Activated T-cell treated with anti-CD3 and anti-CD28 coated beads for 4 hours (primary cell): ENCODE data around the gene CST9.
"Not testable (repeated sequence)": the region's sequence is repeated elsewhere in the genome, so short reads cannot be mapped to it uniquely, and the experiment has no call there.

Experiments
- DNase-seq: peaks from one replicate; pipeline ENCODE4 v3.0.0-alpha.2; 2020

Gene CST9

GRCh38 chr20:23585808-23586734 is 19.6 kb downstream of the CST9 start:
- no peak for DNase-seq

DNA sequence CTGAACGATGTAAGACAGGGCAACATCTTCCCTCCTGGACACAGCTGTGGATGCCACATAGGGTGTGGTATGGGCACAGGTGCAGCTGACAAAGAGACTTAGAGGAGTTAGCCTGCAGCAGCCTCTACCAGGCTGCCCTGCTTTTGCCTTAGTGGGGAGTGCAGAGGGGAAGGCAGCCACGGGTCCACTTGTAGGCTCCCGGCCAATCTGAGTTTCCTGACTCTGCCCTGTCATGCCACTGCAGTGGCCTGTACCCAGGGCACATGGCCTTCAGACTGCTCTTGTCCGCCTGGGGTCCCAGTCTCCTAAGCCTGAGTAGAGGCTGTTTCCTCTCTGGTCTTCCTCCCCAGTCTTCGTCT is 20.3 kb downstream of the CST9 start:
- DNase-seq: no peak

DNA sequence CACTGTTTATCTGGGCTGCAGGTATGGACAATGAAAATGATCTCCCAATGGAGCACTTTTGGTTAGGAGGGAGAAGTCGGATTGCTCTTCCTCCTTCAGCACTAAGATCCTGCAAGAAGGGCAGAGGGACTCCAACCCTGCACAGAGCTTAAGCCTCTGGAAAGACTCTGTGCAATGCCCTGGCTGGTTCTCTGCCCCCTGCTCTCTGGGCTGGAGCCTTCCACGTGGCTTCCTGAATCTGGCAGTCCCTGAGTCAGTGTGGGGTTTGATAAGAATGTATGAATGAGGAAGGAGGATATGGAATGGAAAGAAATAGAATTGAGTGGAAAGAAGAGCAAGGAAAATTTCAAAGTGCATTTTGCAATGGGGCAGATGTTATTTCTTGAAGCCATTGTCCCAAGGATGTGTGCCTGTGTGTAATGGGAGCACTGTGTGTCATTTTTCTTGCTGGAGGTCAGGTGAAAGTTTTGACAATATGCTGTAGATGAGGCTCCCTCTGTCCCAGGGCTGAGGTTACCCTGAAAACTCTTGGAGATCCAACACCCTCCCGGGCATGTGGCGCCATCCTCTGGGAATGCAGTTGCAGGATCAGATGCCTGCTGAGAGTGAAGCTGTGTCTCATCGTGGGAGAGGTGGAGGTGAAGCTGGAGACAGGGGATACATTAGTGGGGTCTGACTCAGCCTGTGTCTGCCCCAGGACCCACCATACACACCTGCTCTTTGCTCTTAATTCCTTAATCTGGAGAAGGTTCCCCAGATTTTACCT is 21.1 kb downstream of the CST9 start:
- DNase-seq: no peak

DNA sequence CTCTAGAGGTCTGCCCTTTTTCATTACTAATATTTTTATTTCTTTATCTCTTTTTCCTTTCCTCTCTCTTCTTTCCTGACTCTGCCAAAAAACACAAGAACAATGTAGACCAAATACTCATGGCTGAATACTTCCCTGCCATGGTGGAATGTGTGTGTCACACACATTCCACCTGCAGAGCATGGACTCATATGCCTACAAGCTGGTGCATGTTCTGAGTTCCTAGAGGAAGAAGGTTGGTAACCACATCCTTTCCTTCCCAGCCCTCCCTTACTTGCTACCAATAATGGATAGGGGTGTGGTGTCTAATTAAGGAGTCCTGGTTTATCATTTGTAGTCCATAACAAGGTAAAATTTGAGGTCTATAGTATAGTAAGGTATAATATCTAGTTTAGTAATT is 22.2 kb downstream of the CST9 start:
- DNase-seq: no peak

- no peak for DNase-seq
Observed at GRCh38 chr20:23582293-23582692, 23.4 kb downstream of the CST9 start.

DNA sequence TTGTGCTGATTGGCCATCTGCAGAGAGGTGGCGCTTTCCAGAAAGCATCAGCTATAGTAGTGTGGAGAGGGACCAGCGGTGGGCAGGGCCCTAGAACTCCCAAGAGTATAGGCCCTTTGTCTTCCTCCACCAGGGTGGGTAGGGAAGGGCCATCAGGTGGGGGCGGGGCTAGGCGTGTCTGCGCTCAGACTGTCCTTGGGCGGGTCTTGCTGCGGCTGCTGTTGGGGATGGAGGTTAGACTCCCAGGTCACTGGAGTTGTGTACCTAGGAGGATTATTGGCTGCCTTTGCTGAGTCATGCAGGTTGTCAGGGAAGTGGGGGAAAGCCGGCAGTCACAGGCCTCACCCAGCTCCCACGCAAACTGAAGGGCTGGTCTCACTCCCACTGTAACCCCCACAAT is 23.9 kb downstream of the CST9 start:
- DNase-seq: not testable (repeated sequence)

DNA sequence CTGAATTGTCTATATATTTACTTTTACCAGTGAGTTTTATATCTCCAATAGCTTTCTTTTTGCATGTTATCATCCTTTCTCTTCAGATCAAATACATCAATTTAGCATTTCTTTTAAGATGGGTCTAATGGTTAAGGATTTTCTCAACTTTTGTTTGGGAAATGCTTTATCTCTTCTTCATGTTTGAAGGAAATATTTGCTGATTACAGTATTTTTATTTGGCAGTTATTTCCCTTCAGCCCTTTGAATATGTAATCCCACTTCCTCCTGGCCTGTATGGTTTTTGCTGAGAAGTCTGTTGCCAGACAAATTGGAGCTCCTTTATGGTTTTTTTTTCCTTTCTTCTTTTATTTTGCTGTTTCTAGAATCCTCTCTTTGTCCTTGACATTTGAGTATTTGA is 30.7 kb downstream of the CST9 start:
- DNase-seq: no peak

DNA sequence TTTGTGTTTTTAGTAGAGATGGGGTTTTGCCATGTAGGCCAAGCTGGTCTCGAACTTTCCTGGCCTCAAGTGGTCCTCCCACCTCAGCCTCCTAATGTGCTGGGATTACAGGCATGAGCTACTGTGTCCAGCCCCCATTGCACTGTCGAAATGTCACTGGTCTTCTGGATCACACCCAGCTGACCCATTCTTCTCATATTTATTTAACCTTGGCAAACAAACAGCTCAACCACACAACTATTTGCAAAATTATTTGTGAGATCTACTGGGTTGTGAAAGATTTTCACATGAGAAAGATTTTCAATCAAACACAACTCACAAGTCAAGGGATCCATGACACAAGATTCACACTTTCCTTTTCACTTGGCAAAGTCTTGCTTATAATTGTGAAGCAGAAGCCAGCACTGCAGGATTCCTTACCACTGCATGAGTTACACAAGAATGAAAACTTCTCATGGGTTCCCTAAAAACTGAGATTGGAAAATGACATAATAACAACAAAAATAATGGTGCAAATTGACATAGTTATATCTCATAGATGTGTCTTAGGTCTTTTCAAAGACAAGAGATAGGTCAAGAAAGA is 35.4 kb downstream of the CST9 start:
- no peak for DNase-seq

- DNase-seq: no peak
Observed at GRCh38 chr20:23569570-23569969, 36.1 kb downstream of the CST9 start.

- DNase-seq: no peak
Observed at GRCh38 chr20:23568971-23569330, 36.8 kb downstream of the CST9 start.

DNA sequence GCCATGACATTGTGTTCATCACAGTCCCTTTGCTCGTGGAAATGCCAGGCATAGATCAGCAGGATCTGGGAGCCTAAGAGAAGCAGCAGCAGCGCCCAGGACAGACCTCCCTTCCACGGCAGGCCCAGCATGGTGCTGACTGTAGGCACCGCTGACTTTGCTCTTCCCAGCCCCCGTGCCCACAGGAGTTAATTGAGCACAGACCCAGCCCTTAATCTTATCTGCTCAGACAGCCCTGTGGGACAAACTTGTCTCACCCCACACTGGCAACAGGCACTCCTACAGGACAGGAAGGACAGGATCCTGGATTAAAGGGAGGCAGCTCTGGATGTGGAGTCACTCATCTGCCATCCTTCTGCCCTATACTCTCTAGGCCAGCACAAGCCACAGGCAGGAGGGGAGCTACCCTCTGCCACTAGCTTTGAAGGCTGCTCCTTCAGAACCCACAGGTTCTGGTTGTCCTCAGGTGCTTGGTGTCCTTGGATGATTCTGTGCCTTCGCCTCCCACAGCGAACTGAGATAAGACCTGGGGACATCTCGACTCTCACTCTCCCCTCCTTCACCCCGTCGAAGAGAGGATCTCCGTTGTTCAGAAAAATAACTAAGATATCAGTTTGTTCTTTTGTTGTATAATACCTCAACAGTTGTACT is 37.3 kb downstream of the CST9 start, which contains the start of gene CST9L:
CST9L (minus strand) TSS at position 165 of the 651 bp plus-strand sequence; CDS start at position 131, 34 bp downstream.
- DNase-seq: no peak

GRCh38 chr20:23566199-23566932 is 39.4 kb downstream of the CST9 start:
- no peak for DNase-seq

DNA sequence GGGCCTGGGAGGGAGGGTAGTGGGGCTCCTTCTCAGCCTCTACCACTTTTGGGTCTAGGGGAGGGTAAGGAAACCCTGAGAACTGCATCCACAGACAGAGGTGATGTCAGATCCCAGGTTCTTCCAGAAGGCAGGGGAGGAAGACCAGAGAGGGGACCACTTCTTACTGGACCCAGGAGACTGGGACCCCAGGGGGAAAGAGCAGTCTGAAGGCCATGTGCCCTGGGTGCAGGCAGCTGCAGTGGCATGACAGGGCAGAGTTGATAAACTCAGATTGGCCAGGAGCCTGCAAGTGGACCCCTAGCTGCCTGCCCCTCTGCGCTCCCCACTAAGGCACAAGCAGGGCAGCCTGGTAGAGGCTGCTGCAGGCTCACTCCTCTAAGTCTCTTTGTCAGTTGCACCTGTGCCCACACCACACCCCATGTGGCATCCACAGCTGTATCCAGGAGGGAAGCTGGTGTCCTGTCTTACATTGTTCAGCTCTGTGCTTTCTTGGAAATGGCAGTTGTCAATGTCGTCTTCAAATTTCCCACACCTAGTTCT is 40.1 kb downstream of the CST9 start:
- no peak for DNase-seq

DNA sequence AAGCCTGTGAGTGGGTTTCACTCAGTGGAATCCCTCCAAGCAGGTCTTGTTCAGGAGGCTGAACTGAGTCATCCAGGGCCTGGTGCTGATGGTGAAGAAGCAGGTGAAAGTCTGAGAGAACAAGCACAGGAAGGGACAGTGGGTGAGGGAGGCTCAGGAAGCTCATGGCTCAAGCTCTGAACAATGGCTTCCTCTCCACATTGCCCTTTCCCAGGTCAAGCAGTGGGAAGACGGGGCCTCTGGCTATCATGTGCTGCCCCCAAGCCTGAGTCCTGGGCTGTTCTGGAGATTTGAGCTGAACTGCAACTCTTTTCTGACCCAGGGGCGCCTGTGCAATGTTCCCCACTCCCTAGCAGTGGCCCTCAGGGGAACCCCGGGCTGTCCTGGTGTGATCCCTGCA is 40.8 kb downstream of the CST9 start:
- no peak for DNase-seq

GRCh38 chr20:23562721-23563342 is 42.9 kb downstream of the CST9 start:
- no peak for DNase-seq

DNA sequence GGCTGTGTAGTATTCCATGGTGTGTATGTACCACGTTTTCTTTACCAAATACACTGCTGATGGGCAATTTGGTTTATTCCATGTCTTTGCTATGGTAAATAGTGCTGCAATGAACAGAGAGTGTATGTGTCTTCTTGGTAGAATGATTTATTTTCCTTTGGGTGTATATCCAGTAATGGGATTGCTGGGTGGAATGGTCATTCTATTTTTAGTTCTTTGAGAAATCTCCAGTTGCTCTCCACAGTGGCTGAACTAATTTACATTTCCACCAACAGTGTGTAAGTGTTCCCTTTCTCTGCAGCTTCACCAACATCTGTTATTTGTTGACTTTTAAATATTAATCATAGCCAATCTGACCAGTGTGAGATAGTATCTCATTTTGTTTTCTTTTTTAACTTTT is 51.3 kb downstream of the CST9 start:
- DNase-seq: no peak
